ENCODE measurements around the gene PHF2.

Gene PHF2

GRCh38 chr9:93651521-93651950, 75.2 kb downstream of the PHF2 start:
- DNase-seq (ENCODE audit: low spot score) = no peak
- H3K27ac ChIP-seq = no peak overlapping the region
- ChIA-PET POLR2A (ENCODE audit: low non-redundant PET) (no interaction called here), CTCF (interaction anchor here (0.7 kb wide), 1 partner anchor 51 kb away, joined by 3 read pairs; no protein-coding TSS in a partner anchor)
- TF ChIP-seq CTCF (conservative IDR thresholded peaks at IDR 0.05; ENCODE audit: low read depth) = no peak

- DNase-seq (ENCODE audit: low spot score) = no peak
- TF ChIP-seq CTCF (conservative IDR thresholded peaks at IDR 0.05; ENCODE audit: low read depth) = no peak
- no peak overlapping the region for H3K27ac ChIP-seq
- CTCF ChIA-PET = interaction anchor here (0.6 kb wide), 1 partner anchor 69 kb away, joined by 3 read pairs; no protein-coding TSS in a partner anchor
- POLR2A ChIA-PET (ENCODE audit: low non-redundant PET) = no interaction called here
These were observed 76.5 kb downstream of the PHF2 start for GRCh38 chr9:93652604-93653592.

- no peak for DNase-seq (ENCODE audit: low spot score)
- CTCF ChIA-PET = interaction anchor here (0.6 kb wide), 1 partner anchor 593 kb away, joined by 3 read pairs; no protein-coding TSS in a partner anchor
- no peak overlapping the region for H3K27ac ChIP-seq
- POLR2A ChIA-PET (ENCODE audit: low non-redundant PET) = no interaction called here
- no peak for TF ChIP-seq CTCF (conservative IDR thresholded peaks at IDR 0.05; ENCODE audit: low read depth)
These were observed 77.4 kb downstream of the PHF2 start for GRCh38 chr9:93653760-93654159.

- no peak for DNase-seq (ENCODE audit: low spot score)
- CTCF ChIA-PET = interaction anchor here (0.6 kb wide), 1 partner anchor 594 kb away, joined by 3 read pairs; no protein-coding TSS in a partner anchor
- no peak for TF ChIP-seq CTCF (conservative IDR thresholded peaks at IDR 0.05; ENCODE audit: low read depth)
- no peak overlapping the region for H3K27ac ChIP-seq
- POLR2A ChIA-PET (ENCODE audit: low non-redundant PET) = no interaction called here
These were observed 78.1 kb downstream of the PHF2 start for GRCh38 chr9:93654351-93654961.

GRCh38 chr9:93655621-93656425, 79.4 kb downstream of the PHF2 start:
- CTCF ChIA-PET = no interaction called here

More at GRCh38 chr9:93655621-93656425, 79.4 kb downstream of the PHF2 start:
- TF ChIP-seq CTCF (conservative IDR thresholded peaks at IDR 0.05; ENCODE audit: low read depth) = no peak
- DNase-seq (ENCODE audit: low spot score) = no peak
- POLR2A ChIA-PET (ENCODE audit: low non-redundant PET) = interaction anchor here (0.7 kb wide), 1 partner anchor 79 kb away, joined by 3 read pairs; no protein-coding TSS in a partner anchor
- H3K27ac ChIP-seq = no peak overlapping the region

Measured in RWPE1 (cell line).